ENCODE data around the gene AHNAK. TPM values are rescaled to one million over a fixed set of nuclear protein-coding genes. Genes with fewer than 3 reads are reported as not detected.
A peak's percentile ranks its signal among the peaks of the same experiment; 100 is the strongest.
"Not testable (repeated sequence)": the region's sequence is repeated elsewhere in the genome, so short reads cannot be mapped to it uniquely, and the experiment has no call there.

The AHNAK gene
- total RNA-seq, 3 donors from 2014 or later: 12.3 to 22.7 (median 13.3) TPM

GRCh38 chr11:62565100-62565802 lies 18.6 kb upstream of the AHNAK start:
- H3K36me3 Mint-ChIP-seq (ENCODE audit: insufficient read depth): peaks cover 41% of the 10 kb centered on the region
- H3K27me3 Mint-ChIP-seq (ENCODE audit: low read depth): no peaks in the 10 kb centered on the region
- ATAC-seq (no peak), DNase-seq (no peak)
- H3K4me3 Mint-ChIP-seq: no peak overlapping the region
- peaks cover 47% of the 10 kb centered on the region for H3K4me1 Mint-ChIP-seq (ENCODE audit: low read depth)
- H3K9me3 Mint-ChIP-seq: no peaks in the 10 kb centered on the region

GRCh38 chr11:62561677-62562230 lies 15.1 kb upstream of the AHNAK start:
- H3K9me3 Mint-ChIP-seq; H3K27me3 Mint-ChIP-seq (ENCODE audit: low read depth); DNase-seq; H3K4me3 Mint-ChIP-seq; ATAC-seq: not testable (repeated sequence)
- Mint-ChIP-seq H3K4me1 (ENCODE audit: low read depth) (peaks cover 60% of the 10 kb centered on the region), H3K36me3 (ENCODE audit: insufficient read depth) (peaks cover 50% of the 10 kb centered on the region)

- H3K9me3 Mint-ChIP-seq: no peaks in the 10 kb centered on the region
- H3K27me3 Mint-ChIP-seq (ENCODE audit: low read depth): no peaks in the 10 kb centered on the region
- ATAC-seq (peak; percentile 37 to 46), DNase-seq (peak; percentile 81)
- H3K4me3 Mint-ChIP-seq: no peak overlapping the region
- peaks cover 41% of the 10 kb centered on the region for H3K36me3 Mint-ChIP-seq (ENCODE audit: insufficient read depth)
- peaks cover 62% of the 10 kb centered on the region for H3K4me1 Mint-ChIP-seq (ENCODE audit: low read depth)
Observed at GRCh38 chr11:62560566-62561103, 14.0 kb upstream of the AHNAK start.

GRCh38 chr11:62559626-62560025 lies 13.0 kb upstream of the AHNAK start:
- not testable (repeated sequence) for H3K9me3 Mint-ChIP-seq; H3K27me3 Mint-ChIP-seq (ENCODE audit: low read depth); ATAC-seq; DNase-seq; H3K4me3 Mint-ChIP-seq
- H3K4me1 Mint-ChIP-seq (ENCODE audit: low read depth): peaks cover 69% of the 10 kb centered on the region
- peaks cover 38% of the 10 kb centered on the region for H3K36me3 Mint-ChIP-seq (ENCODE audit: insufficient read depth)

- ATAC-seq: no peak
- peaks cover 74% of the 10 kb centered on the region for H3K4me1 Mint-ChIP-seq (ENCODE audit: low read depth)
- H3K4me3 Mint-ChIP-seq: no peak overlapping the region
- H3K27me3 Mint-ChIP-seq (ENCODE audit: low read depth): no peaks in the 10 kb centered on the region
- DNase-seq: no peak
- no peaks in the 10 kb centered on the region for H3K9me3 Mint-ChIP-seq
- H3K36me3 Mint-ChIP-seq (ENCODE audit: insufficient read depth): peaks cover 38% of the 10 kb centered on the region
Observed at GRCh38 chr11:62559204-62559603, 12.6 kb upstream of the AHNAK start.

GRCh38 chr11:62558669-62559068 lies 12.1 kb upstream of the AHNAK start:
- ATAC-seq (no peak), DNase-seq (no peak)
- H3K4me1 Mint-ChIP-seq (ENCODE audit: low read depth): peaks cover 79% of the 10 kb centered on the region
- H3K4me3 Mint-ChIP-seq: no peak overlapping the region
- H3K36me3 Mint-ChIP-seq (ENCODE audit: insufficient read depth): peaks cover 35% of the 10 kb centered on the region
- H3K9me3 Mint-ChIP-seq: no peaks in the 10 kb centered on the region
- no peaks in the 10 kb centered on the region for H3K27me3 Mint-ChIP-seq (ENCODE audit: low read depth)

GRCh38 chr11:62556875-62557631 lies 10.4 kb upstream of the AHNAK start:
- peak overlapping the region; percentile 58 for H3K4me3 Mint-ChIP-seq
- no peaks in the 10 kb centered on the region for H3K9me3 Mint-ChIP-seq
- peaks cover 94% of the 10 kb centered on the region for H3K4me1 Mint-ChIP-seq (ENCODE audit: low read depth)
- peaks cover 32% of the 10 kb centered on the region for H3K36me3 Mint-ChIP-seq (ENCODE audit: insufficient read depth)
- no peak for DNase-seq
- ATAC-seq: peak; percentile 22 to 25
- no peaks in the 10 kb centered on the region for H3K27me3 Mint-ChIP-seq (ENCODE audit: low read depth)

GRCh38 chr11:62556108-62556874 lies 9.7 kb upstream of the AHNAK start:
- DNase-seq: peak; percentile 58
- no peaks in the 10 kb centered on the region for H3K9me3 Mint-ChIP-seq
- H3K4me3 Mint-ChIP-seq: peak overlapping the region; percentile 58
- ATAC-seq: peak; percentile 42 to 44
- H3K27me3 Mint-ChIP-seq (ENCODE audit: low read depth): no peaks in the 10 kb centered on the region
- H3K4me1 Mint-ChIP-seq (ENCODE audit: low read depth): peaks cover 98% of the 10 kb centered on the region
- H3K36me3 Mint-ChIP-seq (ENCODE audit: insufficient read depth): peaks cover 27% of the 10 kb centered on the region

- Mint-ChIP-seq H3K36me3 (ENCODE audit: insufficient read depth) (peaks cover 26% of the 10 kb centered on the region), H3K9me3 (no peaks in the 10 kb centered on the region), H3K4me1 (ENCODE audit: low read depth) (peaks cover 98% of the 10 kb centered on the region), H3K27me3 (ENCODE audit: low read depth) (no peaks in the 10 kb centered on the region), H3K4me3 (peak overlapping the region; percentile 58)
- ATAC-seq (peak; percentile 15 to 33), DNase-seq (no peak)
Observed at GRCh38 chr11:62555464-62556107, 9.0 kb upstream of the AHNAK start.

- no peak for ATAC-seq
- H3K9me3 Mint-ChIP-seq: no peaks in the 10 kb centered on the region
- DNase-seq: no peak
- H3K4me1 Mint-ChIP-seq (ENCODE audit: low read depth): peaks cover 97% of the 10 kb centered on the region
- H3K36me3 Mint-ChIP-seq (ENCODE audit: insufficient read depth): peaks cover 18% of the 10 kb centered on the region
- peak overlapping the region; percentile 33 for H3K4me3 Mint-ChIP-seq
- no peaks in the 10 kb centered on the region for H3K27me3 Mint-ChIP-seq (ENCODE audit: low read depth)
Observed at GRCh38 chr11:62554387-62555167, 8.0 kb upstream of the AHNAK start.

GRCh38 chr11:62553839-62554361 lies 7.3 kb upstream of the AHNAK start:
- no peak for ATAC-seq
- Mint-ChIP-seq H3K27me3 (ENCODE audit: low read depth) (no peaks in the 10 kb centered on the region), H3K4me3 (peak overlapping the region; percentile 58), H3K9me3 (no peaks in the 10 kb centered on the region), H3K36me3 (ENCODE audit: insufficient read depth) (peaks cover 12% of the 10 kb centered on the region), H3K4me1 (ENCODE audit: low read depth) (peaks cover 91% of the 10 kb centered on the region)
- DNase-seq: no peak

GRCh38 chr11:62553080-62553838 lies 6.7 kb upstream of the AHNAK start:
- ATAC-seq: peak in 1 of 2 donors; percentile 14
- H3K27me3 Mint-ChIP-seq (ENCODE audit: low read depth): no peaks in the 10 kb centered on the region
- H3K9me3 Mint-ChIP-seq: no peaks in the 10 kb centered on the region
- peaks cover 8% of the 10 kb centered on the region for H3K36me3 Mint-ChIP-seq (ENCODE audit: insufficient read depth)
- DNase-seq: peak; percentile 35
- H3K4me3 Mint-ChIP-seq: peak overlapping the region; percentile 58
- H3K4me1 Mint-ChIP-seq (ENCODE audit: low read depth): peaks cover 86% of the 10 kb centered on the region

Measured in activated T-cell treated with anti-CD3 and anti-CD28 coated beads, Interleukin-2, amount 50 U/mL, for 4 hours (primary cell).